HUES6 (cell line): ENCODE measurements around the gene SLC43A3.

Experiments
- H3K27ac ChIP-seq: 2 replicates; pipeline ENCODE4 v1.7.0; 2013; ENCODE audit warnings: low read depth, mild to moderate bottlenecking, low read length, inconsistent platforms
- H3K27me3 ChIP-seq: 2 replicates; pipeline ENCODE4 v1.6.1; 2013; ENCODE audit warnings: low read length; ENCODE audit not compliant: control insufficient read depth, insufficient read depth
- H3K36me3 ChIP-seq: 2 replicates; pipeline ENCODE4 v1.6.1; 2013; ENCODE audit warnings: low read length; ENCODE audit not compliant: control insufficient read depth, insufficient read depth
- H3K4me1 ChIP-seq: 2 replicates; pipeline ENCODE4 v1.6.1; 2013; ENCODE audit warnings: low read length; ENCODE audit not compliant: control insufficient read depth, insufficient read depth
- H3K4me3 ChIP-seq: 2 replicates; pipeline ENCODE4 v1.5.1; 2013; ENCODE audit warnings: low read depth, low read length
- H3K9ac ChIP-seq: one replicate; pipeline ENCODE4 v1.6.1; 2013; ENCODE audit warnings: mild to moderate bottlenecking, low read length
- H3K9me3 ChIP-seq: 2 replicates; pipeline ENCODE4 v1.6.1; 2013; ENCODE audit warnings: low read depth, low read length; ENCODE audit not compliant: control insufficient read depth, insufficient read depth

SLC43A3 gene

DNA sequence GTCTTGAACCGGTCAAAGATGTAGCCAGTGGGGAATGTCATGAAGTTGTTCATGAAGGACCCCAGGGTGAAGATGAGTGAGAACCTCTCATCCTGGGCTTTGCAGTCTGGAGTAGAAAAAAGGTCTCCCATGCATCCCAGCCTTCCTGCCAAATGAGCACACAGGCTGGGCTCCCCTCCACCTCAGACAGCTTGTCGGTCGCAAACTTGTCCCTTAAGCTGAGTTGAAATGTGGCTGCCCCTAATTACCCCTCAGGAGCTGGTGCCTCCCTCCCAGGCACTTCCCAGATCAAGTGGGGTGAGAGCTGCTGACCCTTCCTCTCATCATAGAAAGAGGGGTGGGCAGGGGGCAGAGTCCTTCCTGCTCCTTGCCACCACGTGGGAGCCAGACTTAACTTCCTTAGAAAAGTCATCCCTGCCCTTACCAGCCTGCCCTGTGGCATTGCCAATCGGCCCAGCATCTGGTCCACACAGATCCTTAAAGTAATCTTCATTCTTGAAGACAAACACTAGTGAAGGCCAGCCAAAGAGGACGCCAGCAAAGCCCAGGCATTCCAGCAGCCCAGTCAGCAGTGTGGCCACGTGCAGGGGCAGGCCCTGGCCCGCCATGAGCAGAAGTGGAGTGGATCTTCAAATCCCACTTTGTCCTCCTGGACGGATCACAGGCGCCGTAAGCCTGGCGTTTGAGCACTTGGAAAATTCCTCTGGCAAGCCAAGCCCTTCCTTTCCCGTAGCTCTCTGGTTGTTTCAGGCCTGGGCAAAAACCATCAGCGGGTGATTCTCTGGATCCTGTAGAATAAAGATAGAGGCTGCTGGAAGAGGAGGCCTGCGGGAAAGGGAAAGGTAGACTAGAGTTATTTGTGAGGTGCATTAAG is 1.1 kb downstream of the SLC43A3 start:
- H3K4me1 ChIP-seq = peaks cover 27% of the 10 kb centered on the region
- H3K27ac ChIP-seq = no peak overlapping the region
- peak overlapping the region; percentile 64 for H3K4me3 ChIP-seq
- no peak overlapping the region for H3K9ac ChIP-seq
- peaks cover 5% of the 10 kb centered on the region; the same call in 1 of the 2 replicates for H3K36me3 ChIP-seq
- peaks cover 40% of the 10 kb centered on the region for H3K27me3 ChIP-seq
- H3K9me3 ChIP-seq = no peaks in the 10 kb centered on the region

DNA sequence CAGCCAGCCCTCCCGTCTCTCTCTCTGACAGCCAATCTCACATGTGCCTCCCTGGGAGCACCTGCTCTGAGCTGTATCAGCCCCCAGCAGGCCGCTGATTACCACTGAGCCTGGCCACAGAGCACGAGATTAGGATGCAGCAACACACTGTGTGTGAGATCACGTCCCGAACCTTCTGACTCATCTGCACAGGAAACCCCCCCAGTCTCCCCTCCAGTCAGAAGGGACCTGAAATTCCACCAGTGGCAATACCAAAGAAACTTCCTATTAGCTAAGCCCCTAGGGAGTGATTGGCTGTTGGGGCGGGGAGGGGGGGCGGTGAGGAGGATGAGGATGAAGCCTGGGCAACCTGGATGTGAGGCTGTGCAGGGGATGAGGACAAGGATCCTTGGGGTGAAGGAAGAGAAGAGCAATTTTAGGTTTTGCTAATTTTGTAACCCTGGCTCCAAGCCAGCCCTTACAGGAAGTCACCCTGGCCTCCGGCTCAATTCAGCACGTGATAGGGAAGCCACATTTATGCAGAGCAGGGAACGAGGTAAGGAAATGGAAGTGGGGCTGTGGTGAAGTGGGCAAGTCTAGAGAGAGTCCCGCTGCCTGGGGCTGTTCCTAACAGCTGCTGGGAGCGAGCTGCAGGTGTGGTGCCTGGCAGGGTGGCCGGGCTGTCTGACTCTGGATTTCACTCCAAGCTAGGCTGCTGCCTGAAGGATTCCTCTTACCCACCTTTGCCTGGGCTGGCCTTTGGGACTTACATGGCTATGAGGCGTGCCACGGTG is 1.9 kb downstream of the SLC43A3 start:
- H3K4me3 ChIP-seq = no peak overlapping the region
- H3K36me3 ChIP-seq = peaks cover 5% of the 10 kb centered on the region; the same call in 1 of the 2 replicates
- no peak overlapping the region for H3K9ac ChIP-seq
- no peak overlapping the region for H3K27ac ChIP-seq
- no peaks in the 10 kb centered on the region for H3K9me3 ChIP-seq
- peaks cover 27% of the 10 kb centered on the region for H3K4me1 ChIP-seq
- peaks cover 40% of the 10 kb centered on the region for H3K27me3 ChIP-seq

DNA sequence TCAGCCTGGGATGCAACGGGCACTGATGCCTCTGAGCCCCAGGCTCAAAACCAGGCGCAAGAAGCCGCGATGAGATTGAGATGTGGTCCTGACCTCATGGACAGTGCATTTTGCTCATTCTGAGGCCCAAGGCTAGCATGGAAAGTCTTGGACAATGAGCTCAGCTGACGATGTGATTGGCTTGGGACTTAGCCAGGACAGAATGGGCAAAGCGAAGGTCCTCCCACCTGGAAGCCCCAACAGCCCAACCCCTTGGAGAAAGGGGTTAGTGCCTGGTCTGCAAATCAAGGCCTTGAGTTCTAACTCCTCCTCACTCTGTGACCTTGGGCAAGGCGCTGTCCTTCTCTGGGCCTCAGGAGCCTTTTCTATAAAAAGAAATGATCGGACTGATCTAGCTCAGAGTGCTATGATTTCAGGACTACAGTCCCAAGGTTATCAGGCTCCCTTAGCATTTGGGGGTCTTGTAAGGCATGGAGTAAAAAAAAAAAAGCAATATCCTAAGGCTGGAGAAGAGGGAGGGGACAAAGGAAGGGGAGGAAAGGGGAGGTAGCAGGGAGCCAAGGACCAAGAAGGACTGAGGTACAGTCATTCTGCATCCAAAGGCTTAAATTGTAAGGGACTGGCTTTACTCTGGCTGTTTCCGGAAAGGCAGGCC is 2.7 kb downstream of the SLC43A3 start:
- Histone ChIP-seq H3K27ac (no peak overlapping the region), H3K36me3 (peaks cover 5% of the 10 kb centered on the region; the same call in 1 of the 2 replicates), H3K9ac (no peak overlapping the region), H3K9me3 (no peaks in the 10 kb centered on the region), H3K4me3 (no peak overlapping the region), H3K27me3 (peaks cover 33% of the 10 kb centered on the region), H3K4me1 (peaks cover 27% of the 10 kb centered on the region)

DNA sequence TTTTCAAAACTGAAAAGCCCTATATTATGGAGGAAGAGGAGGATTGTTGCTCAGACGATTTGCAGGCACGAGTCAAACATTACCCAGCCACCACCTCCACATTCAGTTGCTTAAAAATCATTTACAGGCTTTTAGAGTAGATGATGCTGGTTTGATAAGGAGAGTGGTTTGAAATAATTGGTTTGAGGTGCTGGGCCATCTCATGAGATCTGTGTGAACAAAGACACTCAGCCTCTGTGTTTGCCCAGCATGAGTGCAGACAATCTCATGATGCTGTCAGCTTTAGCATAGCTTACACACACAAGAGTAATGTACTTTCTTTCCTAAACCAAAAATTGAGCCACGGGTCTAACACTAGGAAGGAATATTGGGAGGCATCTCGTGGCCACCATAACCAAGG is 4.3 kb downstream of the SLC43A3 start:
- Histone ChIP-seq H3K27ac (no peak overlapping the region), H3K4me3 (no peak overlapping the region), H3K9me3 (no peaks in the 10 kb centered on the region), H3K9ac (no peak overlapping the region), H3K27me3 (peaks cover 17% of the 10 kb centered on the region), H3K4me1 (peaks cover 27% of the 10 kb centered on the region), H3K36me3 (peaks cover 8% of the 10 kb centered on the region; the same call in 1 of the 2 replicates)

DNA sequence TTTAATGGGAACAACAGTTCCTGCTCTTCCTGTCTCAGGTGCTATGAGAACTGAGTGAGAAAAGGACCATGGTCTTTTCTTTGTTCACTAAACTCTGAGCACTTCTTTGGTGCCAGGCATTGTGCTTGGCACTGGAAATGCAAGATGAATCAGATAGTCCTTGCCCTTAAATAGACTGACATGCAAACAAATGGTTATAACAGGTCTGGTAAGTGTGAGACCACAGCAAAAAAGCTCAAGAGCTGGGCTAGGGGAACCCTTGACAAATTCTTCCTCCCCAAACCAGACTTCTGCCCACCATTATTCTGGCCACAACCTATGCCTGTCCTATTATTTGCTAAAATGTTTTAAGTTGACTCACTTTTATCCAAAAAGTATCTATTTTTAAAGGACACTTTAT is 5.1 kb downstream of the SLC43A3 start:
- H3K9ac ChIP-seq = no peak overlapping the region
- H3K36me3 ChIP-seq = peaks cover 16% of the 10 kb centered on the region
- no peak overlapping the region for H3K4me3 ChIP-seq
- H3K27me3 ChIP-seq = peaks cover 13% of the 10 kb centered on the region
- no peak overlapping the region for H3K27ac ChIP-seq
- no peaks in the 10 kb centered on the region for H3K9me3 ChIP-seq
- peaks cover 23% of the 10 kb centered on the region for H3K4me1 ChIP-seq

DNA sequence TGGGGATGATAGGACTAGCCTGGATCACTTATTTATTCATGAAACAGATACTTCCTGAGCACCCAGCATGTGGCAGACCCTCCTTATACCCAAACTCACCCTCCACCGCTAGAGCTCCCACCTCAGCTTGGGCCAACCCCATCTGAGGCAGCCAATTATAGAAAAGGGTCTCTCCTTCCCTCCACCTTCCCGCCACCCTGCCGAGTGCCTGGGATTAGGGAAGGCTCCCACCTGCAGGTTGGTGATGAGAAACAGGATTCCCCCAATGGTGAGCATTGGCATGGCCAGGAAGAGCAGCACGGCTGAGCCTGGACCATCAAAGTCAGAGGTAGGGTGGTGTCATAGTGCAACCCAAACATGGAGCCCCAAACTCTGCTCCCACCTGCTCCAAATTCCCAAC is 5.9 kb downstream of the SLC43A3 start:
- H3K9me3 ChIP-seq = no peaks in the 10 kb centered on the region
- H3K27me3 ChIP-seq = peaks cover 6% of the 10 kb centered on the region
- no peak overlapping the region for H3K4me3 ChIP-seq
- no peak overlapping the region for H3K9ac ChIP-seq
- peaks cover 22% of the 10 kb centered on the region for H3K36me3 ChIP-seq
- H3K27ac ChIP-seq = no peak overlapping the region
- peaks cover 17% of the 10 kb centered on the region; the same call in 1 of the 2 replicates for H3K4me1 ChIP-seq

DNA sequence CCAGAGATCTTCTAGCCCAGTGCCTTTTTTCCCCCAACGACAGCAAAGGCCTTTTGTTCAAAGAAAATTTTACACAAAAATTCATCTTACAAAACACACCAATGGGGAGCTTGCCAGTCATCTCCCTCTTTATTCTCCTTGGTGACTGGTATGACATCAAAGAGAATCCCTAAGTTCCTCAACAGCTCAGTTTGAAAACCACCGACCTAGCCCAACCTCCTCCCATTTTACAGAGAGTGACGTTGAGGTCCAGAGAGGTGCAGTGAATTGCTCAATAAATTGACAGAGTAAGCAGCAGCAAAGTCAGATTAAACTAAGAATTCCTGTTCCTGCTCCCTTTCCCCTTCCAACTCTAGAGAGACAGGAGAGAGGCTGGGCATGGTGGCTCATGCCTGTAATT is 7.8 kb downstream of the SLC43A3 start:
- H3K4me1 ChIP-seq = 0 out of 2 replicates have a peak, but pooled peaks cover 2% of the 10 kb centered on the region

DNA sequence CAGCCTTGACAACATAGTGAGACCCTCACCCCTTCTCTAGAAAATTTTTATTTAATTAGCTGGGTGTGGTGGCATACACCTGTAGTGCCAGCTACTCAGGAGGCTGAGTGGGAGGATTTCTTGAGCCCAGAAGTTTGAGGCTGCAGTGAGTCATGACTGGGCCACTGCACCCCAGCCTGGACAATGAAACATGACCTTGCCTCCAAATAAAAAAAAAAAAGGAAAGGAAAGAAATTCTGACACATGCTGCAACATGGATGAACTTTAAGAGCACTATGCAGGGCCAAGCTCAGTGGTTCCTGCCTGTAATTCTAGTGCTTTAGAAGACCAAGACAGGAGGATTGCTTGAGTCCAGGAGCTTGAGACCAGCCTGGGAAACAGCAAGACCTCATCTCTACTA is 8.8 kb downstream of the SLC43A3 start:
- no peak overlapping the region for H3K9ac ChIP-seq
- no peak overlapping the region for H3K4me3 ChIP-seq
- H3K4me1 ChIP-seq = 0 out of 2 replicates have a peak, but pooled peaks cover 2% of the 10 kb centered on the region
- no peaks in the 10 kb centered on the region for H3K27me3 ChIP-seq
- H3K9me3 ChIP-seq = no peaks in the 10 kb centered on the region
- peaks cover 33% of the 10 kb centered on the region for H3K36me3 ChIP-seq
- no peak overlapping the region for H3K27ac ChIP-seq

More for the DNA sequence above, 7.8 kb downstream of the SLC43A3 start:
- no peaks in the 10 kb centered on the region for H3K27me3 ChIP-seq
- no peak overlapping the region for H3K27ac ChIP-seq
- no peak overlapping the region for H3K9ac ChIP-seq
- no peaks in the 10 kb centered on the region for H3K9me3 ChIP-seq
- H3K4me3 ChIP-seq = no peak overlapping the region
- peaks cover 30% of the 10 kb centered on the region for H3K36me3 ChIP-seq

DNA sequence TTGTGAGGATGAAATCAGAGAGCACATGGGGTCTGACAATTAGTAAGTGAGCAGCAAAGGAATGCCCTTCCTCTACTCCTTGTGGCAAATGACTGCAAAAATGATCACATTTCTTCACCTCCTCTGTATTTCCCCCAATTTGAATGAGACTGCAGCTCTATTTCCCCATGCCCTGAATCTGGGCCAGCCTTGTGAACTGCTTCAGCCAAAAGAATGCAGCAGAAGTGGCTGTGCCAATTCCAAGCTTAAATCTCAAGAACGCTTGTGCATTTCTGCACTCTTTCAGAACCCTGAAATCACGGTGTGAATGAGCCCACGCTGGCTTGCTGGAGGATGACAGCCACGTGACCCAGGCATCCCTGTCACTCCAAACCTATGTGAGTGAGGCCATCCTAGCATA is 9.9 kb downstream of the SLC43A3 start:
- Histone ChIP-seq H3K27me3 (no peaks in the 10 kb centered on the region), H3K9ac (no peak overlapping the region), H3K27ac (no peak overlapping the region), H3K9me3 (no peaks in the 10 kb centered on the region), H3K4me3 (no peak overlapping the region), H3K4me1 (0 out of 2 replicates have a peak, but pooled peaks cover 2% of the 10 kb centered on the region), H3K36me3 (peaks cover 35% of the 10 kb centered on the region)

DNA sequence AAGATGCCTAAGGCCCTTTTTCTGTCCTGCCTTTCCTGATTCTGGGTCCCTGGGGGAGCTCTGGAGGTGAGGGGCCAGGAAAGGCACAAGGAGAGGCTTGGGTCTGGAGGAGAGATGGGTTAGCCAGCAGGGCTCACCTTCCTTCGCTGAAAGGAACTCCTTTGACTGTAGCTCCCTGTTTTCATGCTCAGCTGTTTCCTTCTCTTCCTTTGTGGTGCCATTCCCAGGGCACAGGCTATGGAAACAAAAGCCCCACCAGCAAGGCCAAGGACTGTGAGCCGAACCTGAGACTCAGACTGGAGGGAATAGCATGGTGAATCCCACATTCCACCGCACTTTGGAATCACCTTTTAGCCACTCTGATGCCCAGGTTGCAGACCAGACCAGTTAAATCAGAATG is 10.5 kb downstream of the SLC43A3 start:
- no peak overlapping the region for H3K9ac ChIP-seq
- H3K4me3 ChIP-seq = no peak overlapping the region
- no peak overlapping the region for H3K27ac ChIP-seq
- H3K36me3 ChIP-seq = peaks cover 35% of the 10 kb centered on the region
- H3K27me3 ChIP-seq = no peaks in the 10 kb centered on the region
- H3K9me3 ChIP-seq = no peaks in the 10 kb centered on the region
- H3K4me1 ChIP-seq = 0 out of 2 replicates have a peak, but pooled peaks cover 2% of the 10 kb centered on the region
